HUES64 (cell line): ENCODE data around the gene CHIA.
"Not testable (repeated sequence)": the region's sequence is repeated elsewhere in the genome, so short reads cannot be mapped to it uniquely, and the experiment has no call there.

Experiments used
- H3K27ac ChIP-seq: 2 replicates; pipeline ENCODE4 v1.7.0; 2013; ENCODE audit warnings: low read depth, low read length, inconsistent platforms
- H3K27me3 ChIP-seq: 2 replicates; pipeline ENCODE4 v1.6.1; 2013; ENCODE audit warnings: mild to moderate bottlenecking, low read length; ENCODE audit not compliant: insufficient read depth
- H3K36me3 ChIP-seq: 2 replicates; pipeline ENCODE4 v1.6.1; 2013; ENCODE audit warnings: mild to moderate bottlenecking, low read length; ENCODE audit not compliant: insufficient read depth
- H3K4me1 ChIP-seq: 2 replicates; pipeline ENCODE4 v1.6.1; 2013; ENCODE audit warnings: mild to moderate bottlenecking, low read length, moderate library complexity; ENCODE audit not compliant: insufficient read depth
- H3K4me3 ChIP-seq: 2 replicates; pipeline ENCODE4 v1.5.1; 2013; ENCODE audit warnings: mild to moderate bottlenecking, low read length, moderate library complexity
- H3K9ac ChIP-seq: 2 replicates; pipeline ENCODE4 v1.6.1; 2013; ENCODE audit warnings: mild to moderate bottlenecking, low read depth, low read length
- H3K9me3 ChIP-seq: 2 replicates; pipeline ENCODE4 v1.6.1; 2013; ENCODE audit warnings: low read depth, low read length; ENCODE audit not compliant: insufficient read depth
- WGBS: fragments of 150-250, 120-280 bp; methylation state at CpG from one replicate; pipeline ENCODE4 v1.1.7; 2013; ENCODE audit warnings: missing lambda C conversion rate; 5-methylcytosine and 5-hydroxymethylcytosine counted together

Gene CHIA

DNA sequence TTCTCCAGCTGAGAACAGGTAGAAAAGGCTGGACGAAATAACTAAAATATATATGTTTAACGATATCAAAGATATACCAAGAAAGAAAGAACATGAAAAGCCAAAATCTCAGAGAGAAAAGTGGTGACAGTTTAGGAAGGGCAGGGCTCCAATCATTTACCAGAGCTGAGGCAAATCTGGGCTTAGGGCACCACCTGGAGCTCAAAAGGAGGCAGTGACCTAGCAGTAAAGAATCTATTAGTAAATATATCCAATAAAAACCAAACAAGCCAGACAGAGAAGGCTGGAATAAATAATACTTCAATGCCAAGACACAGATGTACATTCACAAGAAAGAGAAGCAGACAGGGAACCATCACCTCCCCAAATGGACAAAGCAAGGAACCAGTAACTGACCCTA, 43.5 kb downstream of the CHIA start:
- Histone ChIP-seq H3K4me1 (no peaks in the 10 kb centered on the region), H3K4me3 (no peak overlapping the region), H3K27me3 (no peaks in the 10 kb centered on the region), H3K9me3 (peaks cover 9% of the 10 kb centered on the region; the same call in 1 of the 2 replicates), H3K9ac (no peak overlapping the region), H3K27ac (no peak overlapping the region), H3K36me3 (no peaks in the 10 kb centered on the region)
- WGBS, result no CpG with 5 or more reads among the region's 2 CpGs

DNA sequence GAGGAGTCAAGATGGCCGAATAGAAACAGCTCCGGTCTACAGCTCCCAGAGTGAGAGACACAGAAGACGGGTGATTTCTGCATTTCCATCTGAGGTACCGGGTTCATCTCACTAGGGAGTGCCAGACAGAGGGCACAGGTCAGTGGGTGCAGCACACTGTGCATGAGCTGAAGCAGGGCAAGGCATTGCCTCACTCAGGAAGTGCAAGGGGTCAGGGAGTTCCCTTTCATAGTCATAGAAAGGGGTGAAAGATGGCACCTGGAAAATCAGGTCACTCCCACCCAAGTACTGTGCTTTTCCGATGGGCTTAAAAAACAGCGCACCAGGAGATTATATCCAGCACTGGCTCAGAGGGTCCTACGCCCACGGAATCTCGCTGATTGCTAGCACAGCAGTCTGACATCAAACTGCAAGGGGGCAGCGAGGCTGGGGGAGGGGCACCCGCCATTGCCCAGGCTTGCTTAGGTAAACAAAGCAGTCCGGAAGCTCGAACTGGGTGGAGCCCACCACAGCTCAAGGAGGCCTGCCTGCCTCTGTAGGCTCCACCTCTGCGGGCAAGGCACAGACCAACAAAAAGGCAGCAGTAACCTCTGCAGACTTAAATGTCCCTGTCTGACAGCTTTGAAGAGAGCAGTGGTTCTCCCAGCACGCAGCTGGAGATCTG, 44.7 kb downstream of the CHIA start:
- WGBS, result 94% methylated on average over 15 of the region's 15 CpGs
- H3K36me3 ChIP-seq, H3K9me3 ChIP-seq, H3K4me1 ChIP-seq, H3K27me3 ChIP-seq, H3K27ac ChIP-seq, H3K4me3 ChIP-seq, H3K9ac ChIP-seq: not testable (repeated sequence)

GRCh38 chr1:111338849-111339248, 48.2 kb downstream of the CHIA start:
- not testable (repeated sequence) for H3K27ac ChIP-seq, H3K36me3 ChIP-seq, H3K4me1 ChIP-seq, H3K27me3 ChIP-seq, H3K9me3 ChIP-seq, H3K9ac ChIP-seq, H3K4me3 ChIP-seq
- 83% methylated on average over 1 of the region's 2 CpGs for WGBS

DNA sequence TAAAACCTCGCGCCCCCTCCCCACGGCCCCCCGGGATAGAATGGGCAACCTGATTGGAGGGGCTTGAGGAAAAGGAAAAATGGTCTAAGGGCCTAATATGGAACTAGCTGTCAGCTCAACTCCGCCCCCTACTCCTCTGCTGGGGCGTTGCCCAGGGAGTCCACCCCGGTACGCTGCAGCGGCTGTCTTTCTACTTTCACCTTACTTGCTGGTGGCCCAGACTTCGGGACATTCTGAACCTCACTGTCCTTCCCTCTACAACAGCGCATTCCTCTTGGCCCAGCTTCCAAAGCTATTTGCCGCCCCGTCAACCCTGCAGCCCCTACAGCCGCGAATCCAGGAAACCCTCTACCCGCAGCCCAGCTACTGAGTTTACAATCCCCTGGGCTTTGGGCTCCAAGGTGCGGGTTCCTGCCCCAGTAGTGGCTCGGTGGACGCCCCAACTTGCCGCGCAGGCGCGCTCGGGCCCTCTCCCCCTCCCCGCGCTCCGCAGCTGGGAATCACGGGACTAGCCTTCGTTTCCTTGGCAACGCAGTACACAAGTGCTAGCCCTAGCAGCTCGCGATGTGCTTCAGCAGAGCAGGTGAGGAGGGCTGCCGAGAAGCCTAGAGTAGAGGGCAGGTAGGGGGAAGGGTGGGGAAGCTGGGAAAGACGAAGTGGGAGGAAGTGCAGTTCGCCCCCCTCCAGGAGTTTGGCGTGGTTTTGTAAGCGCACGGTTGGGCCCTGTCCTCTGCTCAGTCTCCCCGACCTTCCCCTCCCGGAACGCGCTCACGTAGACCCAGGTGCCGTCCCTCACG, 55.6 kb downstream of the CHIA start:
- Histone ChIP-seq H3K36me3 (no peaks in the 10 kb centered on the region), H3K4me3 (peak overlapping the region; percentile 78), H3K4me1 (peaks cover 15% of the 10 kb centered on the region), H3K27me3 (no peaks in the 10 kb centered on the region), H3K9ac (peak overlapping the region; percentile 66), H3K27ac (peak overlapping the region; percentile 83; the same call in 1 of the 2 replicates), H3K9me3 (no peaks in the 10 kb centered on the region)
- 2% methylated on average over 45 of the region's 45 CpGs for WGBS

DNA sequence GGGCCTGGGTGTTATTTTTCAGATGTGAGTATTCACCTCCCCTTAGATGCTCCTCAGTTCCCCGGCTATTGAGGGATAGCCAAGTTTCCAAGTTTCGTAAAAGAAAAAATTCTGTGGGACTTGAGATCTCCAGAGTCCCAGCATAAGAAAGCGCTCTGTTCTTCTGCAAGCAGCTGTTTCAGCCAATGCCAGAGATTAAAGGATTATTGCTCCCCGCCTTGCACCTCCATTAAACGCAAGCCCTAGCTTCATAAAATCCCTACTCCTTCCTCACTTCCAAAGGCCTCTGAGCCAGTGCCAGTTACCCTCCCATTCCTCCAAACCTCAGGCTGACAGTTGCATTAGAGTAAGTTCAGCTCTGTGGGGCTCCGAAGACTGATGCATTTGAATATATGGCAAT, 56.4 kb downstream of the CHIA start:
- H3K9me3 ChIP-seq, result no peaks in the 10 kb centered on the region
- H3K27me3 ChIP-seq, result no peaks in the 10 kb centered on the region
- 74% methylated on average over 5 of the region's 6 CpGs for WGBS
- H3K4me3 ChIP-seq, result peak overlapping the region; percentile 78
- H3K9ac ChIP-seq, result peak overlapping the region; percentile 66; the same call in 1 of the 2 replicates
- H3K27ac ChIP-seq, result no peak overlapping the region
- H3K4me1 ChIP-seq, result peaks cover 15% of the 10 kb centered on the region
- H3K36me3 ChIP-seq, result no peaks in the 10 kb centered on the region

- Histone ChIP-seq H3K36me3 (no peaks in the 10 kb centered on the region), H3K27me3 (no peaks in the 10 kb centered on the region), H3K4me3 (no peak overlapping the region), H3K4me1 (peaks cover 9% of the 10 kb centered on the region), H3K27ac (no peak overlapping the region), H3K9ac (no peak overlapping the region), H3K9me3 (no peaks in the 10 kb centered on the region)
Observed at GRCh38 chr1:111351700-111352099, 61.0 kb downstream of the CHIA start.

DNA sequence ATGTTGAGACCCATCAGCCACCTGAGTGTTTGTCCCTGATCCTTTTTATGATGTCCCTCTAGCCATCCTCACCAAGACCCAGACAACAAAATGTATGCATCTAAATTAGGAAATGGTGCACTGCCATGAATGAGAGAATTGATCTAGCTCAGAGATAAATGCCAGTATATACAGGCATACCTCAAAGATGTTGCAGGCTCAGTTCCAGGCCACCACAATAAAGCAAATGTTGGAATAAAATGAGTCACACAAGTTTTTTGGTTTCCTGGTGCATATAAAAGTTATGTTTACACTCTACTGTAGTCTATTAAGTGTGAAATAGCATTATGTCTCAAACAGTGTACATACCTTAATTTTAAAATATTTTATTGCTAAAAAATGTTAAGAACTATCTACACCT, 63.9 kb downstream of the CHIA start:
- Histone ChIP-seq H3K9ac (no peak overlapping the region), H3K27me3 (no peaks in the 10 kb centered on the region), H3K36me3 (no peaks in the 10 kb centered on the region), H3K9me3 (no peaks in the 10 kb centered on the region), H3K4me3 (no peak overlapping the region), H3K27ac (no peak overlapping the region), H3K4me1 (peaks cover 7% of the 10 kb centered on the region; the same call in 1 of the 2 replicates)

DNA sequence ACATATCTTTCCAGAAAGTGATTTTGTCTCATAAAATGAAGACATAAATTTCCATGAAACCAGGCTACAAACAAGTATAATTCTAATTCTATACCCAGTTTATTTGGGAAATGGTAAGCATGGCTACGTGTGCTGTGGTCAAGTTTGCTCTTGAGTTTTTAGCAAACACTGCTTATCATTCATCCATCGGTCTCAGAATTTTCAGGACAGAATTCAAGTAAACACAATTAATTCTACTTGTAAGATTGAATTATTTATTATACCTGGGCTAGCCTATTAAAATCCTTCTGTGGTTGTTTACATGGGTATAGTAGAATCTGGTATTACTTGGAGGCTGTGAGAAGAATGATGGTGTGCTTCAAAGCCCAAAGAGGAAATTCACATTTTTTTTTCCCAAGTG, 68.3 kb downstream of the CHIA start:
- WGBS, result 86% methylated on average over 2 of the region's 2 CpGs
- no peaks in the 10 kb centered on the region for H3K36me3 ChIP-seq
- H3K4me1 ChIP-seq, result peaks cover 20% of the 10 kb centered on the region

GRCh38 chr1:111359376-111359775, 68.7 kb downstream of the CHIA start:
- no peaks in the 10 kb centered on the region for H3K9me3 ChIP-seq
- no peaks in the 10 kb centered on the region for H3K36me3 ChIP-seq
- H3K27ac ChIP-seq, result 0 out of 2 replicates have a peak overlapping the region, but pooled peaks have one; percentile 17
- H3K4me3 ChIP-seq, result no peak overlapping the region
- H3K9ac ChIP-seq, result no peak overlapping the region
- H3K4me1 ChIP-seq, result peaks cover 24% of the 10 kb centered on the region
- 89% methylated on average over 3 of the region's 3 CpGs for WGBS
- no peaks in the 10 kb centered on the region for H3K27me3 ChIP-seq

More for the DNA sequence above, 68.3 kb downstream of the CHIA start:
- H3K27ac ChIP-seq, result no peak overlapping the region
- H3K9me3 ChIP-seq, result no peaks in the 10 kb centered on the region
- no peak overlapping the region for H3K9ac ChIP-seq
- no peaks in the 10 kb centered on the region for H3K27me3 ChIP-seq
- H3K4me3 ChIP-seq, result no peak overlapping the region

- Histone ChIP-seq H3K27ac (peak overlapping the region; percentile 51; the same call in 1 of the 2 replicates), H3K4me1 (peaks cover 33% of the 10 kb centered on the region)
- not testable (repeated sequence) for H3K36me3 ChIP-seq, H3K27me3 ChIP-seq, H3K9ac ChIP-seq, H3K9me3 ChIP-seq, H3K4me3 ChIP-seq
- 27% methylated on average over 3 of the region's 4 CpGs for WGBS
Observed at GRCh38 chr1:111360257-111360656, 69.6 kb downstream of the CHIA start.

DNA sequence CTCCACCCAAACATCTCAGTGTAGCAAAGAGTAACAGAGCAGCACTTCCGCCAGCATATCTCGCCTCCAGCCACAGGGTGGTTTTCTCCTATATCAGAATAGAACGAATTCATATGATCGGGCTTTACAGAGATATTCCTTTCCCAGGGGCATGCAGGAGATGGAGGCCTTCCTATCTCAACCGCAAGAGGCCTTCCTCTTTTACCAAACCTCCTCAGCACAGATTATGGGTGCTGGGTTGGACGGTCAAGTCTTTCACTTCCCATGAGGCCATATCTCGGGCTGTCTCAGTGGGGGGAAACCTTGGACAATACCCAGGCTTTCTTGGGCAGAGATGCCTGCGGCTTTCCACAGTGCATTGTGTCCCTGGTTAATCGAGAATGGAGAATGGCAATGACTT, 71.1 kb downstream of the CHIA start:
- no peaks in the 10 kb centered on the region for H3K36me3 ChIP-seq
- H3K27ac ChIP-seq, result no peak overlapping the region
- WGBS, result 95% methylated on average over 9 of the region's 9 CpGs
- no peak overlapping the region for H3K9ac ChIP-seq
- H3K27me3 ChIP-seq, result no peaks in the 10 kb centered on the region
- no peaks in the 10 kb centered on the region for H3K9me3 ChIP-seq
- H3K4me3 ChIP-seq, result no peak overlapping the region
- H3K4me1 ChIP-seq, result peaks cover 44% of the 10 kb centered on the region
